Loucy (cell line): ENCODE results near the gene CBX7.
A peak's percentile ranks its signal among the peaks of the same experiment; 100 is the strongest.

Source experiments
- H2AFZ ChIP-seq: fragments of 200-600 bp; sonication (generic); 2 replicates; pipeline ENCODE4 v1.6.0; 2016; ENCODE audit warnings: antibody characterized with exemption, mild to moderate bottlenecking, low read length, moderate library complexity
- H3F3A ChIP-seq: fragments of 200-600 bp; 2 replicates; pipeline ENCODE4 v1.6.0; 2016; ENCODE audit warnings: antibody characterized with exemption, low read depth, mild to moderate bottlenecking
- H3K27me3 ChIP-seq: fragments of 200-600 bp; sonication (generic); 2 replicates; pipeline ENCODE4 v1.6.1; 2014; ENCODE audit warnings: low read length, mild to moderate bottlenecking; ENCODE audit not compliant: insufficient read depth, poor library complexity, severe bottlenecking
- H3K36me3 ChIP-seq: fragments of 200-600 bp; sonication (generic); 2 replicates; pipeline ENCODE4 v1.6.1; 2016; ENCODE audit warnings: low read length; ENCODE audit not compliant: insufficient read depth
- H3K4me1 ChIP-seq: fragments of 200-600 bp; sonication (generic); 2 replicates; pipeline ENCODE4 v1.5.1; 2014; ENCODE audit warnings: low read length, mild to moderate bottlenecking; ENCODE audit not compliant: insufficient read depth, poor library complexity, severe bottlenecking
- H3K4me2 ChIP-seq: fragments of 200-600 bp; sonication (generic); 2 replicates; pipeline ENCODE4 v1.6.0; 2014; ENCODE audit warnings: antibody characterized with exemption, low read length, low read depth, mild to moderate bottlenecking; ENCODE audit not compliant: poor library complexity, severe bottlenecking
- H3K4me3 ChIP-seq: fragments of 200-600 bp; sonication (generic); 2 replicates; pipeline ENCODE4 v1.5.1; 2014; ENCODE audit warnings: low read length, mild to moderate bottlenecking, mixed read lengths; ENCODE audit not compliant: poor library complexity, severe bottlenecking
- H3K79me2 ChIP-seq: fragments of 200-600 bp; sonication (generic); 2 replicates; pipeline ENCODE4 v1.6.1; 2014; ENCODE audit warnings: low read length; ENCODE audit not compliant: insufficient read depth
- H3K9ac ChIP-seq: fragments of 200-600 bp; sonication (generic); 2 replicates; pipeline ENCODE4 v1.6.0; 2014; ENCODE audit warnings: mild to moderate bottlenecking, low read depth, low read length, moderate library complexity; ENCODE audit not compliant: poor library complexity, severe bottlenecking
- H3K9me2 ChIP-seq: fragments of 200-600 bp; sonication (generic); replicated peaks from 2 replicates; pipeline ENCODE4 v1.6.1; 2016; ENCODE audit warnings: low read depth, low read length, mixed read lengths
- H3K9me3 ChIP-seq: fragments of 200-600 bp; sonication (generic); 2 replicates; pipeline ENCODE4 v1.6.1; 2014; ENCODE audit warnings: mild to moderate bottlenecking, antibody characterized with exemption, low read length, low read depth; ENCODE audit not compliant: insufficient read depth
- H4K20me1 ChIP-seq: fragments of 200-600 bp; sonication (generic); 2 replicates; pipeline ENCODE4 v1.6.0; 2014; ENCODE audit warnings: antibody characterized with exemption, low read length, mild to moderate bottlenecking; ENCODE audit not compliant: insufficient read depth, poor library complexity, severe bottlenecking
- CTCF ChIP-seq: fragments of 200-600 bp; sonication (generic); conservative IDR thresholded peaks from 2 replicates; pipeline ENCODE4 v1.5.1; 2014; ENCODE audit warnings: mild to moderate bottlenecking, antibody characterized with exemption, low read length
- EZH2phosphoT487 ChIP-seq: fragments of 200-600 bp; IDR thresholded peaks from 2 replicates; pipeline ENCODE4 v1.6.1; 2018; ENCODE audit warnings: antibody characterized with exemption, mild to moderate bottlenecking, moderate library complexity, borderline replicate concordance

CBX7 gene

GRCh38 chr22:39136317-39136716 lies 16.2 kb downstream of the CBX7 start:
- Histone ChIP-seq H3K4me2 (no peak overlapping the region), H3K9ac (no peak overlapping the region), H3K36me3 (no peaks in the 10 kb centered on the region), H3K9me3 (no peaks in the 10 kb centered on the region), H4K20me1 (no peaks in the 10 kb centered on the region), H2AFZ (no peak overlapping the region), H3K4me1 (no peaks in the 10 kb centered on the region), H3F3A (no peaks in the 10 kb centered on the region), H3K9me2 (no peaks in the 10 kb centered on the region), H3K4me3 (no peak overlapping the region), H3K27me3 (no peaks in the 10 kb centered on the region), H3K79me2 (no peaks in the 10 kb centered on the region)
- TF ChIP-seq CTCF (no peak), EZH2phosphoT487 (no peak)

GRCh38 chr22:39135092-39135896 lies 17.2 kb downstream of the CBX7 start:
- H3K36me3 ChIP-seq = no peaks in the 10 kb centered on the region
- H3K4me2 ChIP-seq = no peak overlapping the region
- H2AFZ ChIP-seq = no peak overlapping the region
- no peaks in the 10 kb centered on the region for H3F3A ChIP-seq
- no peaks in the 10 kb centered on the region for H3K4me1 ChIP-seq
- H4K20me1 ChIP-seq = no peaks in the 10 kb centered on the region
- no peaks in the 10 kb centered on the region for H3K9me3 ChIP-seq
- no peaks in the 10 kb centered on the region for H3K27me3 ChIP-seq
- TF ChIP-seq EZH2phosphoT487 (no peak), CTCF (peak; percentile 81)
- no peaks in the 10 kb centered on the region for H3K79me2 ChIP-seq
- H3K4me3 ChIP-seq = no peak overlapping the region
- H3K9ac ChIP-seq = no peak overlapping the region
- no peaks in the 10 kb centered on the region for H3K9me2 ChIP-seq

GRCh38 chr22:39134366-39135091 lies 18.0 kb downstream of the CBX7 start:
- Histone ChIP-seq H3K9ac (no peak overlapping the region), H3K4me2 (no peak overlapping the region), H3F3A (no peaks in the 10 kb centered on the region), H3K9me2 (no peaks in the 10 kb centered on the region), H4K20me1 (no peaks in the 10 kb centered on the region), H2AFZ (no peak overlapping the region), H3K4me3 (no peak overlapping the region), H3K27me3 (no peaks in the 10 kb centered on the region), H3K79me2 (no peaks in the 10 kb centered on the region), H3K4me1 (no peaks in the 10 kb centered on the region), H3K9me3 (no peaks in the 10 kb centered on the region), H3K36me3 (no peaks in the 10 kb centered on the region)
- TF ChIP-seq CTCF = no peak
- no peak for TF ChIP-seq EZH2phosphoT487
